K562 (cell line): Measurements from ENCODE around the gene VMP1. TPM values are rescaled to one million over a fixed set of nuclear protein-coding genes. Genes with fewer than 3 reads are reported as not detected.

ENCODE experiments used
- ATAC-seq: fragments of 200-7000 bp; cut with Tn5 transposase; 3 replicates; pipeline ENCODE4 v1.9.1; 2020; ENCODE audit warnings: moderate library complexity
- BruUV-seq: library from RNA; stranded (reverse); fragments of 400-500 nt; replicated peaks from 2 replicates; lab custom pipeline; 2021; lab: Mats Ljungman, UMichigan
- CTCF ChIA-PET: fragments of 300-600 bp; formaldehyde crosslinking; extraction: SDS; loops from one replicate; lab custom pipeline; 2021; ENCODE audit warnings: low intra/inter-chr PET ratio; lab: Yijun Ruan, JAX
- POLR2A ChIA-PET: fragments of 300-600, 350-650 bp; sonication (Branson Sonifier 250); formaldehyde crosslinking; extraction: SDS; loops from one replicate; lab custom pipeline; 2021; ENCODE audit warnings: antibody characterized with exemption, inconsistent platforms; lab: Yijun Ruan, JAX
- DNase-seq, 4 experiments: peaks; one replicate each; pipeline versions ENCODE4 v3.0.0 to v3.0.0-alpha.2; 2011 to 2018; ENCODE audit warnings: low spot score in 3 of 4, mixed read lengths in 3 of 4; ENCODE audit errors: extremely low read depth in 1 of 4
- FAIRE-seq: peaks from 2 replicates; lab custom pipeline; 2011; peaks lifted over from hg19 to GRCh38; lab: Jason Lieb, UNC
- H2AFZ ChIP-seq: 2 replicates; pipeline ENCODE4 v1.6.0; 2011; ENCODE audit warnings: low read depth, low read length, control low read depth, inconsistent platforms
- H3K27ac ChIP-seq: fragments of 200-600 bp; 3 replicates; pipeline ENCODE4 v1.8.0; 2011; ENCODE audit warnings: low read depth, mild to moderate bottlenecking, control low read depth, inconsistent platforms, low read length, moderate library complexity, mixed read lengths; ENCODE audit errors: extremely low read depth
- H3K27me3 ChIP-seq, 2 experiments: fragments of 300-600 bp in 1 of 2; 2 replicates in 1 of 2; 3 replicates in 1 of 2; pipeline versions ENCODE4 v1.6.0 to v1.8.0; 2011; ENCODE audit warnings: inconsistent platforms in 2 of 2, low read length in 2 of 2, mild to moderate bottlenecking in 1 of 2, mixed read lengths in 1 of 2, moderate library complexity in 1 of 2; ENCODE audit not compliant: control insufficient read depth in 2 of 2, insufficient read depth in 2 of 2
- H3K36me3 ChIP-seq: fragments of 300-600 bp; 3 replicates; pipeline ENCODE4 v1.8.0; 2011; ENCODE audit warnings: mild to moderate bottlenecking, low read length, inconsistent platforms; ENCODE audit not compliant: control insufficient read depth, insufficient read depth
- H3K4me1 ChIP-seq, 2 experiments: fragments of 200-600 bp in 1 of 2; replicated peaks in 1 of 2; 2 replicates in 1 of 2; 3 replicates in 1 of 2; pipeline versions ENCODE4 v1.5.1 to v1.8.0; 2011; ENCODE audit warnings: inconsistent platforms in 2 of 2, low read length in 2 of 2, mild to moderate bottlenecking in 1 of 2, mixed read lengths in 1 of 2, moderate library complexity in 1 of 2; ENCODE audit not compliant: control insufficient read depth in 2 of 2, insufficient read depth in 2 of 2
- H3K4me2 ChIP-seq: 2 replicates; pipeline ENCODE4 v1.6.1; 2011; ENCODE audit warnings: low read length, control low read depth, inconsistent platforms, mixed read lengths; ENCODE audit not compliant: insufficient read depth
- H3K4me3 ChIP-seq: fragments of 200-600 bp; sonication (generic), shearing (Covaris generic); 2 replicates; pipeline ENCODE4 v1.5.1; 2016; ENCODE audit warnings: control low read depth, inconsistent platforms
- H3K79me2 ChIP-seq: fragments of 200-600 bp; 3 replicates; pipeline ENCODE4 v1.8.0; 2011; ENCODE audit warnings: low read length, inconsistent platforms; ENCODE audit not compliant: control insufficient read depth, insufficient read depth
- H3K9ac ChIP-seq, 2 experiments: 2 replicates each; pipeline versions ENCODE4 v1.6.0 to v1.6.1; 2011; ENCODE audit warnings: low read depth in 2 of 2, low read length in 2 of 2, control low read depth in 1 of 2, inconsistent platforms in 1 of 2, mild to moderate bottlenecking in 1 of 2, mixed read lengths in 1 of 2; ENCODE audit not compliant: insufficient read depth in 1 of 2
- H3K9me1 ChIP-seq: one replicate; pipeline ENCODE4 v1.6.0; 2011; ENCODE audit warnings: inconsistent platforms, mild to moderate bottlenecking, low read length, moderate library complexity; ENCODE audit not compliant: control insufficient read depth, insufficient read depth
- H3K9me3 ChIP-seq: replicated peaks from 2 replicates; pipeline ENCODE4 v1.5.1; 2011; ENCODE audit warnings: low read depth, low read length, inconsistent platforms; ENCODE audit not compliant: control insufficient read depth, insufficient read depth
- H4K20me1 ChIP-seq: replicated peaks from 2 replicates; pipeline ENCODE4 v1.6.1; 2011; ENCODE audit warnings: low read length, inconsistent platforms, mixed read lengths; ENCODE audit not compliant: control insufficient read depth, insufficient read depth
- CEBPB ChIP-seq: fragments of 450-650 bp; IDR thresholded peaks from 2 replicates; pipeline ENCODE4 v1.6.1; 2016; ENCODE audit warnings: missing genetic modification characterization, missing compliant biosample characterization
- GTF2E2 ChIP-seq: fragments of 200-800 bp; sonication (Bioruptor generic); IDR thresholded peaks from 2 replicates; pipeline ENCODE4 v1.6.1; 2016; ENCODE audit warnings: missing genetic modification characterization, missing compliant biosample characterization
- TRIM24 ChIP-seq, 2 experiments: fragments of 450-650 bp; IDR thresholded peaks; 2 replicates each; pipeline ENCODE4 v1.6.1; 2016
- VEZF1 ChIP-seq: fragments of 200-800 bp; sonication (Bioruptor generic); IDR thresholded peaks from 2 replicates; pipeline ENCODE4 v1.6.1; 2017; ENCODE audit warnings: missing genetic modification characterization, missing compliant biosample characterization
- ZBTB1 ChIP-seq: sonication (generic); formaldehyde crosslinking; IDR thresholded peaks from 2 replicates; pipeline ENCODE4 v1.8.1; 2023; ENCODE audit warnings: missing genetic modification reagents, low read depth, mild to moderate bottlenecking, borderline replicate concordance
- ZBTB11 ChIP-seq, 3 experiments: fragments of 200-800 bp in 1 of 3; fragments of 250-450 bp in 1 of 3; fragments of 450-650 bp in 1 of 3; sonication (Bioruptor Pico) in 1 of 3; sonication (Bioruptor generic) in 1 of 3; formaldehyde crosslinking in 1 of 3; IDR thresholded peaks; 2 replicates each; pipeline versions ENCODE4 v1.6.1 to v1.8.0; 2016 to 2022; ENCODE audit warnings: mild to moderate bottlenecking in 2 of 3, missing genetic modification characterization in 2 of 3, missing compliant biosample characterization in 1 of 3, moderate library complexity in 1 of 3
- WGBS: fragments of 100-300 bp; shearing (Covaris generic); methylation state at CpG from one replicate; pipeline ENCODE4 v1.1.6; 2016; ENCODE audit warnings: low coverage, mixed read lengths; ENCODE audit not compliant: insufficient coverage; ENCODE audit errors: missing lambda C conversion rate; 5-methylcytosine and 5-hydroxymethylcytosine counted together
- in situ Hi-C: fragments of 300-500 bp; cut with MboI; formaldehyde crosslinking; loops from 4 replicates; pipeline ENCODE4 v1.15.0; 2018; ENCODE audit warnings: inconsistent platforms, mixed read lengths
- intact Hi-C: fragments of 100-400 bp; cut with micrococcal nuclease; formaldehyde crosslinking; loops from 2 replicates; pipeline ENCODE4 v1.14.2; 2022
- polyA plus RNA-seq, 8 experiments: library from polyadenylated mRNA; depleted of rRNA in 4 of 8; stranded (reverse) in 5 of 8; unstranded in 3 of 8; fragments of >200 nt; fragmentation: Nextera tagmentation in 2 of 8; fragmentation: Illumina TruSeq in 1 of 8; extraction: Ambion mirVana in 2 of 8; extraction: Trizol in 1 of 8; gene quantifications; 2 replicates each; pipeline versions ENCODE4 v1.2.1 to v1.2.3, GENCODE V29; 2011 to 2014; ENCODE audit warnings: inconsistent platforms in 1 of 8, missing spikeins in 1 of 8
- total RNA-seq, 7 experiments: library from RNA; depleted of rRNA in 6 of 7; stranded (reverse); fragments of >200 nt in 6 of 7; fragmentation: Illumina TruSeq in 2 of 7; extraction: Trizol in 2 of 7; gene quantifications; 2 replicates each; pipeline versions ENCODE4 v1.2.1 to v1.2.3, GENCODE V29; 2011 to 2021; ENCODE audit warnings: low replicate concordance in 1 of 7

Gene VMP1
- total and polyA plus RNA-seq, 9 of the 15 experiments (the other 6 are each of a cell fraction or from before 2014, with no cell fraction given) = 123 to 304 (median 151) TPM

- in situ Hi-C loops (no loop called here), intact Hi-C loops (no loop called here)
- POLR2A ChIA-PET = interaction anchor here (1.0 kb wide), 1 partner anchor 11 kb away, joined by 4 read pairs; no protein-coding TSS in a partner anchor
- TF ChIP-seq VEZF1 (no peak), CEBPB (tag) (0 out of 2 replicates have a peak, but pooled peaks have one; percentile 33)
- no TSS peak for BruUV-seq
- DNase-seq (no peak), ATAC-seq (no peak), FAIRE-seq (no peak)
- CTCF ChIA-PET = no interaction called here
- 100% methylated on average over 3 of the region's 3 CpGs for WGBS
- H3K9me1 ChIP-seq = no peaks in the 10 kb centered on the region
- no peaks in the 10 kb centered on the region for H4K20me1 ChIP-seq
- no peaks in the 10 kb centered on the region for H3K4me1 ChIP-seq
- no peak overlapping the region for H3K27ac ChIP-seq
- H3K36me3 ChIP-seq = peaks cover 61% of the 10 kb centered on the region
- no peaks in the 10 kb centered on the region for H3K9me3 ChIP-seq
- H3K27me3 ChIP-seq = no peaks in the 10 kb centered on the region
- H3K79me2 ChIP-seq = no peaks in the 10 kb centered on the region
- no peak overlapping the region for H3K4me3 ChIP-seq
- H3K4me2 ChIP-seq = no peak overlapping the region
- no peak overlapping the region for H2AFZ ChIP-seq
- H3K9ac ChIP-seq = no peak overlapping the region
Measured at GRCh38 chr17:59876107-59876506, 168.7 kb downstream of the VMP1 start.

GRCh38 chr17:59877965-59878364 lies 170.5 kb downstream of the VMP1 start:
- Histone ChIP-seq H3K79me2 (no peaks in the 10 kb centered on the region), H3K9me3 (no peaks in the 10 kb centered on the region), H3K9ac (no peak overlapping the region), H3K4me1 (no peaks in the 10 kb centered on the region), H3K36me3 (peaks cover 71% of the 10 kb centered on the region), H2AFZ (no peak overlapping the region), H3K9me1 (no peaks in the 10 kb centered on the region), H3K27ac (no peak overlapping the region), H3K27me3 (no peaks in the 10 kb centered on the region), H3K4me3 (no peak overlapping the region), H3K4me2 (no peak overlapping the region), H4K20me1 (no peaks in the 10 kb centered on the region)
- intact Hi-C loops = no loop called here
- ATAC-seq (no peak), FAIRE-seq (no peak), DNase-seq (no peak)
- ChIA-PET CTCF (no interaction called here), POLR2A (interaction anchor here (1.0 to 1.2 kb wide), 2 partner anchors 14 to 16 kb away, joined by 3 to 4 read pairs; no protein-coding TSS in a partner anchor)
- BruUV-seq = no TSS peak
- TF ChIP-seq GTF2E2 (tag) (no peak), ZBTB11 (CRISPR knock-in tag; IDR thresholded peaks at IDR 0.05) (peak in 1 of 3 experiments; percentile 83; a peak in 2 of 6 replicates), ZBTB1 (CRISPR knock-in tag) (no peak), TRIM24 (IDR thresholded peaks at IDR 0.05) (no peak)
- 71% methylated on average over 5 of the region's 5 CpGs for WGBS
- in situ Hi-C loops = no loop called here
